ENCODE measurements around the gene IL3RA. TPM values are rescaled to one million over a fixed set of nuclear protein-coding genes. Genes with fewer than 3 reads are reported as not detected.

The IL3RA gene
- total RNA-seq, 1 donor from 2014 or later, result 6.8 TPM

Other genes starting within 250 kb of the IL3RA start
- 5.6 and 6.0 TPM in 2 replicates for gene CRLF2, start 124.1 kb upstream of the IL3RA start, total RNA-seq
- 0.25 and 0.62 TPM in 2 replicates for gene CSF2RA, start 68.0 kb upstream of the IL3RA start, total RNA-seq
- gene SLC25A6, start 55.3 kb downstream of the IL3RA start, total RNA-seq, result 318 and 325 TPM in 2 replicates
- gene ASMTL, start 116.1 kb downstream of the IL3RA start, total RNA-seq, result 41.8 and 42.6 TPM in 2 replicates
- gene P2RY8, start 200.4 kb downstream of the IL3RA start, total RNA-seq, result 33.1 and 34.5 TPM in 2 replicates

All from activated T-helper 2 cell treated with anti-CD3 and anti-CD28 coated beads, Interferon-gamma antibody, Interleukin-2, Interleukin-4, amounts not matched to agents 10 μg/mL and 5 μg/mL and 100 μg/mL, durations not matched to agents 14 hours and 24 hours and 36 hours (primary cell).